GM12873 (cell line): Measurements from ENCODE around the gene UBE2I.
A peak's percentile ranks its signal among the peaks of the same experiment; 100 is the strongest.

Experiments
- TF ChIP-seq, protein P1 (sequence below): IDR thresholded peaks from 2 replicates; pipeline ENCODE4 v1.5.1; 2012; ENCODE audit warnings: low read depth, mild to moderate bottlenecking, moderate library complexity, low read length, control low read depth; ENCODE audit not compliant: insufficient read depth; ENCODE audit errors: missing control alignments

The UBE2I gene

GRCh38 chr16:1355591-1355990 is 46.2 kb downstream of the UBE2I start:
- TF ChIP-seq, protein P1, sequence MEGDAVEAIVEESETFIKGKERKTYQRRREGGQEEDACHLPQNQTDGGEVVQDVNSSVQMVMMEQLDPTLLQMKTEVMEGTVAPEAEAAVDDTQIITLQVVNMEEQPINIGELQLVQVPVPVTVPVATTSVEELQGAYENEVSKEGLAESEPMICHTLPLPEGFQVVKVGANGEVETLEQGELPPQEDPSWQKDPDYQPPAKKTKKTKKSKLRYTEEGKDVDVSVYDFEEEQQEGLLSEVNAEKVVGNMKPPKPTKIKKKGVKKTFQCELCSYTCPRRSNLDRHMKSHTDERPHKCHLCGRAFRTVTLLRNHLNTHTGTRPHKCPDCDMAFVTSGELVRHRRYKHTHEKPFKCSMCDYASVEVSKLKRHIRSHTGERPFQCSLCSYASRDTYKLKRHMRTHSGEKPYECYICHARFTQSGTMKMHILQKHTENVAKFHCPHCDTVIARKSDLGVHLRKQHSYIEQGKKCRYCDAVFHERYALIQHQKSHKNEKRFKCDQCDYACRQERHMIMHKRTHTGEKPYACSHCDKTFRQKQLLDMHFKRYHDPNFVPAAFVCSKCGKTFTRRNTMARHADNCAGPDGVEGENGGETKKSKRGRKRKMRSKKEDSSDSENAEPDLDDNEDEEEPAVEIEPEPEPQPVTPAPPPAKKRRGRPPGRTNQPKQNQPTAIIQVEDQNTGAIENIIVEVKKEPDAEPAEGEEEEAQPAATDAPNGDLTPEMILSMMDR = no peak

DNA sequence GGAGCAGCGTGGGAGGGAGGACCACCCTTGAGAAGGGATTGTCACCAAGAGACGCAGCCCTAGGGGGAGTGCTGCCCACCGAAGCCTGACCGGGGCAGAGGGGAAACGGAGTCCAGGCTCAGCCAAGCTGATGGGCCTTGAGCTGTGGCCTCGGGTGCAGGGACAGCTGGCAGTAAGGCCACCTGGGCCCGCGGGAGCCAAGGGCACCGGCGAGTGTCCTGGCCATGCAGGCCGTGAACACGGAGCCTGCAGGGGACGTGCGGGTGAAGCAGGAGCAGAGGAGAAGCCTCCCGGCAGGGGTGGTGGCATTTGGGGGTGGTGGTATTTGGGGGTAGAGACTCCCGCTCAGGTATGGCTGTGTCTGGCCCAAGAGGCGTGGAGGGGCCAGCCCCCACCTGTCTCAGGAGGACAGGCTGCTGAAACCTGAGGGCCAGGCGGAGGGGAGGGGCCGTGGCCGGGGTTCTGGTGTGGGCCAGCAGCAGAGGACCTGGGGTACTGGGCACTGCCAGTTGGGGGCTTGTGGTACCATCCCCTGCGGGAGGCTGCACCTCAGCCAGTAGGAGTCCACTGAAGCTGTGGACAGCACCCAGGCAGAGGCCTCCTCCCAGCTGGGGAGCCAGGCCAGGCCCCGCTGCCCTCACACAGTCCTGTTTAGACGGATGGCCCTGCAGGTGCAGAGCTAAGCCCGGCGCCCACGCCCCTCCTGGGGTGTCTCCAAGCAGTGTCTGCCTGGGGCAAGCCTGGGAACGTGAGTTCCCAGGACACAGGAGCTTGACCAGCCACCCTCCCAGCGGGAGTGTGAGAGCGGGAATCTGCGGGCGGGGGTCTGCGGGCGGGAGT is 46.8 kb downstream of the UBE2I start:
- TF ChIP-seq, protein P1 = no peak

DNA sequence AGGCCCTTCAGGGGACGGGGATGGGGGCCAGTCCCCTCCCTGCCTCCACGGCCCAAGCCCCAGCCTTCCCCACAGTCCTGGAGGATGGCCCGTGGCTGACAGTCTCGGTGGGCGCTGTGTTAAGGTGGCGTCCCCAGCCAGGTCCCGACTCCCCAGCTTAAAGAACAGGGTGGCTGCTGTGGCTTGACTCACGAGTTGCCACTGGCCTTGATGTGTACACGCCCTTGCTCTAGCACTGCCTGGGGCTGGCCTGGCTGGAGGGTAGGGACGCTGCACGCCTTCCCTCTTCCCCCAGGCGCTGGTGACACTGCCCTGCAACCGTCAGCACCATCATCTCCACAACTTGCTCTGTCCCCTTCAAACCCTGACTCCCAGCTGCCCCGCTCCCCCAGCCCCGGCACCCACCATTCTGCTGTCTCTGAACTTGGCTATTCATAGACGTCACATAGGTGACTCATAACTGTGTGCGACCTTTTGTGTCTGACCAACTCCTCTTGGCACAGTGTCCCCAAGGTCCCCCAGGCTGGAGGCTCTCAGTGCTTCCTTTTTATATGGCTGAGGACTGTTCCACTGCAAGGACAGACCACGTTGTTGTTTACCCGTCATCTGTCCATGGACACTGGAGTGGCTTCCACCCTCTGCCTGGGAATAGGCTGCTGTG is 48.6 kb downstream of the UBE2I start:
- TF ChIP-seq, protein P1 = no peak

GRCh38 chr16:1361685-1362360 is 52.4 kb downstream of the UBE2I start:
- TF ChIP-seq, protein P1 = no peak

GRCh38 chr16:1362807-1363206 is 53.4 kb downstream of the UBE2I start:
- TF ChIP-seq, protein P1 = no peak

DNA sequence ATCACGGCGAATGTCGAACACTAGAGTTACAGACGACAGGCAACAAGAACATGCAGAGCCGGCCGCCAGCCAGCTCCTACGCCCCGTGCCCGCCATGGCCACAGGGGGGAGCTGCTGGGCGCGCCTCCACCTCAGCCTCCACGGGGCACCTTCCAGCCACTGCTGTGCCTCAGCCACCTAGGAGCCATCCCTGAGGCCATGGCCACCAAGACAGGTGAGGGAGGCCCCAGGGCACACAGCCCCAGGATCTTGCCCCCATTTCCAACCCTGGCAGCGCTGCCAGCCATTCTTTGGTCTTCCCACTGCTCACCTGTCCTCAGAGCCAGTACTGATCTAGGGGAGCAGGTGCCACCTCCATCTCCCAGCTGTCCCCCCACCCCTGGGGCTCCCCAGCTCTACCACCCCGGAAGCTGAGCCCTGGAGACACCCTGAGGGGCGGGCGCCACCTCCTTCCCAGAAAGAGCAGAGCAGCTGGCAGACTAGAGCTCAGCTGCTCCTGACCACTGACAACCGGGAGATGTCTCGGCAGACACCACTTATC is 54.1 kb downstream of the UBE2I start:
- TF ChIP-seq, protein P1 = peak; percentile 94

DNA sequence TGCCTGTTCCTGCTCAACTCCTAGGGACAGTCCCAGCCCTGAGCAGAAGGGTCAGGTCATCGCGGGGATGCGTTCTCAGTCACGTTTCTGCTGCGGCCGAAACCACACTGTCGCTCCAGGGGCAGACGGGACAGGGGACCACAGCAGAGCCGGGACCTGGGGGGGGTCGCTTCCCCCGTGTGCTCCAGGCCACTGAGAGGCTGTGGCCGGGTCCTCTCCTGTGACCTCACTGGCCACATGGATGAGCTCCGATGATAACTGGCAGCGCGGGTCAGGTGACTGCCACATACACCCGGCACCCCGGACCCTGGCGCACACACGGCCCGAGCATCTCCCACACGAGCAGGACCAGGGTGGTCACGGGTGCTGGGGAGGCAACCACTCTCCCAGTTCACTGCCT is 55.1 kb downstream of the UBE2I start:
- TF ChIP-seq, protein P1 = no peak
